ENCODE data around the gene PACSIN2.

Gene PACSIN2

DNA sequence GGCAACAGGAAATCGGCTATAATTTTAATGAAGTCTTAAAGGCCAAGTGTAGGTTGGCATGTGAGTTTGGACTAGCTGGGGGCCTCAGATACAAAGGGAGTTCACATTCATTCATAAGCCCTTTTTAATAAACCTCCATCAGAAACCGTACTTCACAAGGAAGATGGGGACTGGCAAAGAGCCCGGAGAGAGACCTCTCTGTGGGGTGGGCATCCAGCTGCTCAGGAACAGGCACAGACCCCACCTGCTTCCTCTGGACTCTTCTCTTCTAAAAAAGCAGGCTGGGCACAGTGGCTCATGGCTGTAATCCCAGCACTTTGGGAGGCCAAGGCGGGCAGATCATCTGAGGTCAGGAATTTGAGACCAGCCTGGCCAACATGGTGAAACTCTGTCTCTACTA is 154.0 kb downstream of the PACSIN2 start:
- no peaks in the 10 kb centered on the region for H3K9me3 ChIP-seq
- no peaks in the 10 kb centered on the region for H3K36me3 ChIP-seq
- H3K27me3 ChIP-seq, result no peaks in the 10 kb centered on the region
- peak overlapping the region in 1 of 2 donors; percentile 0 for H3K27ac ChIP-seq
- intact Hi-C loops (cut with DNase I; ENCODE audit: low total_unique reads), result loop anchor here (10.0 kb wide), 1 partner anchor 154 kb away; the partner anchor contains the start of gene PACSIN2
- peaks cover 0 to 19% (median 4%) of the 10 kb centered on the region in 4 donors for H3K4me1 ChIP-seq
- TF ChIP-seq, protein P1, sequence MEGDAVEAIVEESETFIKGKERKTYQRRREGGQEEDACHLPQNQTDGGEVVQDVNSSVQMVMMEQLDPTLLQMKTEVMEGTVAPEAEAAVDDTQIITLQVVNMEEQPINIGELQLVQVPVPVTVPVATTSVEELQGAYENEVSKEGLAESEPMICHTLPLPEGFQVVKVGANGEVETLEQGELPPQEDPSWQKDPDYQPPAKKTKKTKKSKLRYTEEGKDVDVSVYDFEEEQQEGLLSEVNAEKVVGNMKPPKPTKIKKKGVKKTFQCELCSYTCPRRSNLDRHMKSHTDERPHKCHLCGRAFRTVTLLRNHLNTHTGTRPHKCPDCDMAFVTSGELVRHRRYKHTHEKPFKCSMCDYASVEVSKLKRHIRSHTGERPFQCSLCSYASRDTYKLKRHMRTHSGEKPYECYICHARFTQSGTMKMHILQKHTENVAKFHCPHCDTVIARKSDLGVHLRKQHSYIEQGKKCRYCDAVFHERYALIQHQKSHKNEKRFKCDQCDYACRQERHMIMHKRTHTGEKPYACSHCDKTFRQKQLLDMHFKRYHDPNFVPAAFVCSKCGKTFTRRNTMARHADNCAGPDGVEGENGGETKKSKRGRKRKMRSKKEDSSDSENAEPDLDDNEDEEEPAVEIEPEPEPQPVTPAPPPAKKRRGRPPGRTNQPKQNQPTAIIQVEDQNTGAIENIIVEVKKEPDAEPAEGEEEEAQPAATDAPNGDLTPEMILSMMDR (IDR thresholded peaks at IDR 0.05), result no peak
- no peak for DNase-seq
- no peak overlapping the region for H3K4me3 ChIP-seq

DNA sequence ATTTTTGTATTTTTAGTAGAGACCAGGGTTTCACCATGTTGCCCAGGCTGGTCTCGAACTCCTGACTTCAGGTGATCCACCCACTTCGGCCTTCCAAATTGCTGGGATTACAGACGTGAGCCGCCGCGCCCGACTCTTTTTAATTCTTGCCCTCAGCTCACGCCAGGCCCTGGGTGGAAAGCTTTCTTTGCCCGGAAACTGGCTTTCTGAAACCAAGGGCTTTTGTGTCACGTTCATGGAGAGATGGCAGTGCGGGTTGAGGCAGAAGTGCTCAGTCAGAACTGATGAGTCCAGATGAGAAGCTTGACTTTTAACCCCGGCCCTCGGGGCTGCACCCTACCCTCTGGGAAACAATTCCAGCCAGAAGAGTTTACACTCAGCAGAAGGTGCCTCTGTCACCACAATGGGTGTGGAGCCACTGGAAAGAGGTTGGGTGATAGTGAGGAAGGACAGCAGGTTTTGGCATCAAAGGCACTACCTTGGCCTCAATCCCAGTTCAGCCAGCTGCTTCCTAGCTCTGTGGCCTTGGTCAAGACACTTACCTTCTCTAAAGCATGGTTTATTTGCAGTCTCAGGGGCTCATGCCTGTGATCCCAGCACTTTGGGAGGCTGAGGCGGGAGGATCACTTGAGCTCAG is 157.0 kb downstream of the PACSIN2 start:
- Histone ChIP-seq H3K4me1 (peaks cover 0 to 42% (median 16%) of the 10 kb centered on the region in 4 donors), H3K27ac (peak overlapping the region; percentile 98), H3K27me3 (no peaks in the 10 kb centered on the region), H3K9me3 (no peaks in the 10 kb centered on the region), H3K36me3 (peaks cover 0 to 5% (median 0%) of the 10 kb centered on the region in 3 donors), H3K4me3 (peak overlapping the region; percentile 88 to 95)
- TF ChIP-seq, protein P1 (IDR thresholded peaks at IDR 0.05), result no peak
- intact Hi-C loops (cut with DNase I; ENCODE audit: low total_unique reads), result no loop called here
- no peak for DNase-seq

DNA sequence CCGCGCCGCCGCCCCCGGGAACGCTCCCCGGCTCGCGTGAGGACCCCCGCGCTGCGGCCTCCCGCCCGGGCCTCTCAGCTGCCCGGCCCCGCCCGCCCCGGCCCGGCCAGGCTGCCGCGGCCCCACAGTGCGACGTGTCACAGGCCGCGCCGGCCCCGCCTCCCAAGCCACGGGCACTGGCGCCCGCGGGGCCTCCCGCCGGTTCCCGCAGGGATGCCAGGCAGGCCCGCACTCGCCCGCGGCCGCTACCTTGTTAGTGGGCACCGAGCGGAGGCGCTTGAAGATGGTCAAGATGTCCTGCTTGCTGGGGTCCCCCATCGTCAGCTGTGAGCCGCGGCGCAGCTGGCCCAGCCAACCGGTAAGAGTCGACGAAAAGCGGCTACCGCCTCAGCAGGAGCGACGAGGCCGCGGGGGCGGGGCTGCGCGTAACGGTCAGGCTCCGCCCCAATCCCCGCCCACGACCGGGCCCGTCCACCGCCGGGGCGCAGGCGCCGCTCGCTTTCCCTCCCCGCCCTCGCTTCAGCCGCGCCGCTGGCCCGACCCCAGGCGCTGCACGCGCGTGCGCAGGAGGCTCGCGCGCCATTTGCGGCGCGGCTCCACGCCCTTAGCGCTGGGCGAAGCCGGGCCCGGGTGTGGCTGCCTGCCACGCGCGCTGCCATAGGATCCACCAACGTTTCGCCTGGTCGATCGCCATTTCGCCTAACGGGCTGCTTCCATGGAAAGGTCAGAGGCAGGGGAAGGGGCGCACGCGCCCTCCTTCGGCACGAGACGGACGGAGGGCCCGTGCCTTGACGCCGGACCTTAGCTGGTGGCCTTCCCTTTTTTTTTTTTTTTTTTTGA is 157.9 kb downstream of the PACSIN2 start, which contains the start of gene ARFGAP3:
Gene ARFGAP3, minus strand, starts transcription at position 409 of the 840 bp plus-strand sequence. Its CDS starts 91 bp downstream, at position 318.
- Histone ChIP-seq H3K9me3 (no peaks in the 10 kb centered on the region), H3K27ac (peak within 1 kb of the TSS; percentile 98)
- intact Hi-C loops (cut with DNase I; ENCODE audit: low total_unique reads), result no loop called here

DNA sequence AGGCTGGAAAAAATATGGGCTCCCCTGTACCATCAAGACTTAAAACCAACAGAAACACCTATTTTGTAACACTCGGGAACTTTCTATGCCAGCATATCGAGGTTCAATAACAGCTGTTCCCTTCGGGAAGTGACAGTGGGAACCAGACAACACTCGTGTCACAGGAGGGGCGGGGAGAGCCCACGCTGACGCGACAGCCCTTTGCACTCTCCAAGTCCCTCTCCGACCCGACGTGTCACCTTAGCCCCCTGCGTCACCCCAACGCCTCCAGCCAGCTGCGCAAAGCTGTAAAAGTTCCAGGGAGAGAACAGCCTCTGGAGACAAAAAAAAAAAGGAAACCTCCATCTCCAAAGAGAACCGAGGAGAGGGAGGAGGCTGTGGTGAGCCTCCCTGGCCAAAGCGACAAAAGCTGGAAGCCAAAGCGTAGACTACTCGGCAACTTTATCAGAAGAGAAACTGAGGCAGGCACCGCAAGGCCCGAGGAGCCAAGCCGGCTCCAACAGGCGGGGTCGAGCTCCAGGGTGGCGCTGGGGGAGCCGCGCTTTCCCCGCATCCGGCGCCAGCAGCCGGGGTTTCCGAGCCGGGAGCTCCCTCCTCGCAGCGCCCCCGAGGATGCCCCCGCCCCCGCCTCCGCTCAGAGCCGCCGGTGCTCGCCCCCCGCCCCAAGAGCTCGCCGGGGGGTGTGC is 158.6 kb downstream of the PACSIN2 start:
- intact Hi-C loops (cut with DNase I; ENCODE audit: low total_unique reads), result no loop called here
- TF ChIP-seq, protein P1 (IDR thresholded peaks at IDR 0.05), result no peak
- Histone ChIP-seq H3K27me3 (no peaks in the 10 kb centered on the region), H3K36me3 (peaks cover 0 to 5% (median 0%) of the 10 kb centered on the region in 3 donors), H3K4me1 (peaks cover 0 to 42% (median 16%) of the 10 kb centered on the region in 4 donors), H3K27ac (peak overlapping the region; percentile 98), H3K9me3 (no peaks in the 10 kb centered on the region), H3K4me3 (peak overlapping the region; percentile 88 to 95)
- DNase-seq, result peak; percentile 67 to 87

More for the DNA sequence above, 157.9 kb downstream of the PACSIN2 start, which contains the start of gene ARFGAP3:
- H3K36me3 ChIP-seq, result peaks cover 0 to 5% (median 0%) of the 10 kb centered on the region in 3 donors
- peak; percentile 87 to 96 for DNase-seq
- peak within 1 kb of the TSS; percentile 88 to 95 for H3K4me3 ChIP-seq
- H3K27me3 ChIP-seq, result no peaks in the 10 kb centered on the region
- TF ChIP-seq, protein P1 (IDR thresholded peaks at IDR 0.05), result peak in 1 of 2 experiments; percentile 22
- H3K4me1 ChIP-seq, result peaks cover 0 to 42% (median 16%) of the 10 kb centered on the region in 4 donors

DNA sequence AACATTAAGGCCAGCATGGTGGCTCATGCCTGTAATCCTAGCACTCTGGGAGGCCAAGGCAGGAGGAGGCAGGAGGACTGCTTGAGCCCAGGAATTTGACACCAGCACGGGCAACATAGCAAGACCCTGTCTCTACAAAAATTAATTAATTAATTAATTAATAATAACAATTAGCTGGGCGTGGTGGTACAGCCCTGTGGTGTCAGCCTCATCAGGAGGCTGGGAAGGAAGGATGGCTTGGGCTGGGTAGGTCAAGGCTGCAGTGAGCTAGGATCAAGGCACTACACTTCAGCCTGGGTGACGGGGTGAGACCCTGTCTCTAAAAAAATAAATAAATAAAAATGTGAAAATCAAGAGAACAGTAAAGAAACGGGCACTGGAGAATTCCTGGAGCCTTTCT is 159.2 kb downstream of the PACSIN2 start:
- intact Hi-C loops (cut with DNase I; ENCODE audit: low total_unique reads), result no loop called here

More for the DNA sequence above, 159.2 kb downstream of the PACSIN2 start:
- DNase-seq, result no peak
- Histone ChIP-seq H3K4me1 (peaks cover 0 to 38% (median 16%) of the 10 kb centered on the region in 4 donors), H3K4me3 (peak overlapping the region; percentile 88 to 95), H3K36me3 (peaks cover 0 to 5% (median 0%) of the 10 kb centered on the region in 3 donors), H3K27me3 (no peaks in the 10 kb centered on the region), H3K27ac (peak overlapping the region; percentile 98), H3K9me3 (no peaks in the 10 kb centered on the region)
- TF ChIP-seq, protein P1 (IDR thresholded peaks at IDR 0.05), result no peak
